ENCODE measurements around the gene FHIT. TPM values are rescaled to one million over a fixed set of nuclear protein-coding genes. Genes with fewer than 3 reads are reported as not detected.

Gene FHIT
- total RNA-seq, 1 experiment from 2014 or later, result 3.6 TPM

DNA sequence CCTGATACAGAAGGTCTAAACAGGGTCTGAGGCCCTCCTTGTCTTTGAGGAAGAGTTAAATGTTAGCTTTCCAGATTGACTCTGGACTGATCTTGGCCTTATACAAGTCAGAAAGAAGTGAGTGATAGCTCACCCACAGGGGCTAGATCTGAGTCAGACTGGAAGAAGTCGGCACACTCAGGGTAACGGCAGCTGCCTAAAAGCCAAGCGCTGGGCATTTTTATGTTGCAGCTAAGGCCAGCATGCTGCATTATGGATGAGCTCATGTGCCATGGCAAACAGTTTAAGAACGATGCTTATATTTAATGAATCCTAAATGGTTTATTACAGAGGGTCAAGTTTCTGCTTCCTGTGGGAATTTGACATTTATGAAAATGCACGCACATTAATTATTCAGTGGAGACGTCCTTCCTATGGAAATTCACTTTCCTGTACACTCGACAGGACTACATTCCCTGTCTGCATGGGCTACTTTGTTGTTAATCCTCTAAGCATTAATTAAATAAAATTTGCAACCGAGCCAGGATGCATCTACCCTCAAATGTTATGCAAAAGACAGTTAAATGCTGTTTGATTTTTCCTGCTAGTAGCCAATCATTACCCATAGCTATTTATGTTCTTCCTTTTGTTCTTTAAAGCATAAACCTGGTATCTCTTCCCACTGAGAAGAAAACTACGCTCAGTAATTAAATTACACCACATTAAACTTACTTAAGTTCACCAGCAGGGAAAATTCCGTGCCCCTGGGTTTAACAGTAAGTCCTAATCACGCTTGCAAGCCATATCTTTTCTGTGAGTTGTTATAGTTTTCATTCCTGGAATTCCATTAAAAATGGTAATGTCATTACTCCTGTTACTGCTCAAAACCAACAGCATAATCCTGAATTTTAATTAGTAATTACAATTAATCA, 1438.8 kb downstream of the FHIT start:
- Histone ChIP-seq H3K9me2 (replicated peaks; ENCODE audit: low read length) (no peaks in the 10 kb centered on the region), H3K9me3 (ENCODE audit: low read length) (no peaks in the 10 kb centered on the region), H2AFZ (ENCODE audit: low read length) (no peak overlapping the region), H3K9ac (ENCODE audit: low read length) (no peak overlapping the region), H3K79me2 (ENCODE audit: low read length) (no peaks in the 10 kb centered on the region), H3K4me2 (ENCODE audit: low read length) (no peak overlapping the region), H3K4me1 (ENCODE audit: insufficient read depth, low read length) (peaks cover 28% of the 10 kb centered on the region), H3K27ac (ENCODE audit: low read length) (no peak overlapping the region), H3K36me3 (ENCODE audit: low read depth, low read length) (no peaks in the 10 kb centered on the region), H4K20me1 (ENCODE audit: low read length) (no peaks in the 10 kb centered on the region), H3K4me3 (ENCODE audit: low read length) (no peak overlapping the region), H3F3A (ENCODE audit: low read length, unreplicated experiment) (no peaks in the 10 kb centered on the region), H3K27me3 (ENCODE audit: low read length) (no peaks in the 10 kb centered on the region)
- ChIA-PET POLR2A (ENCODE audit: unreplicated experiment) (no interaction called here), CTCF (no interaction called here)
- no TSS peak for BruUV-seq (replicated peaks)
- intact Hi-C loops (cut with micrococcal nuclease), result loop anchor here (10.0 kb wide), 2 partner anchors 448 to 988 kb away; no protein-coding TSS in a partner anchor
- ATAC-seq, result no peak
- TF ChIP-seq EZH2phosphoT487 (IDR thresholded peaks at IDR 0.05; ENCODE audit: borderline replicate concordance, low read length), result no peak
- TF ChIP-seq, protein P1, sequence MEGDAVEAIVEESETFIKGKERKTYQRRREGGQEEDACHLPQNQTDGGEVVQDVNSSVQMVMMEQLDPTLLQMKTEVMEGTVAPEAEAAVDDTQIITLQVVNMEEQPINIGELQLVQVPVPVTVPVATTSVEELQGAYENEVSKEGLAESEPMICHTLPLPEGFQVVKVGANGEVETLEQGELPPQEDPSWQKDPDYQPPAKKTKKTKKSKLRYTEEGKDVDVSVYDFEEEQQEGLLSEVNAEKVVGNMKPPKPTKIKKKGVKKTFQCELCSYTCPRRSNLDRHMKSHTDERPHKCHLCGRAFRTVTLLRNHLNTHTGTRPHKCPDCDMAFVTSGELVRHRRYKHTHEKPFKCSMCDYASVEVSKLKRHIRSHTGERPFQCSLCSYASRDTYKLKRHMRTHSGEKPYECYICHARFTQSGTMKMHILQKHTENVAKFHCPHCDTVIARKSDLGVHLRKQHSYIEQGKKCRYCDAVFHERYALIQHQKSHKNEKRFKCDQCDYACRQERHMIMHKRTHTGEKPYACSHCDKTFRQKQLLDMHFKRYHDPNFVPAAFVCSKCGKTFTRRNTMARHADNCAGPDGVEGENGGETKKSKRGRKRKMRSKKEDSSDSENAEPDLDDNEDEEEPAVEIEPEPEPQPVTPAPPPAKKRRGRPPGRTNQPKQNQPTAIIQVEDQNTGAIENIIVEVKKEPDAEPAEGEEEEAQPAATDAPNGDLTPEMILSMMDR (conservative IDR thresholded peaks at IDR 0.05; ENCODE audit: low read depth, low read length), result no peak
- TF ChIP-seq EZH2 (IDR thresholded peaks at IDR 0.05; ENCODE audit: low read length, unreplicated experiment), result no peak
- DNase-seq, result no peak

DNA sequence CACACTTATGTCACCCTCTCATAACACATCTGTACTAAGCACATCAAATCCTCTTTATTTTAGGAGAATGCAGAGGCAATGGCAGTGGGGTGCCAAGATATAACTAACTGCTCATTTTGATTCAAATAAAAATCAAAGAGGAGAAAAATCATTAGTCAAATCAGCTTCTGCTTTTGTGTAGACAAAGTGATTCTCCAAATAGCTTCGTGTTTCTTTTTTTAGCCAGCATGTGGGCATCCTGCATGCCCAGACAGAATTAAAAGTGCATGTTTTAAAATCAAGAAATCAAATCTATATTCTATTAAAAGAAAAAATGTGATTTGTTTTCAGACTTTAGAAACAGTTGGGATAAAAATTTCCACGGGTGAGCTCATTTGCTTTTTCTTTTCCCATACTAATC, 1440.1 kb downstream of the FHIT start:
- Histone ChIP-seq H3K9me2 (replicated peaks; ENCODE audit: low read length) (no peaks in the 10 kb centered on the region), H3K4me3 (ENCODE audit: low read length) (no peak overlapping the region), H2AFZ (ENCODE audit: low read length) (no peak overlapping the region), H4K20me1 (ENCODE audit: low read length) (no peaks in the 10 kb centered on the region), H3K27ac (ENCODE audit: low read length) (no peak overlapping the region), H3K79me2 (ENCODE audit: low read length) (no peaks in the 10 kb centered on the region), H3K4me2 (ENCODE audit: low read length) (no peak overlapping the region), H3K36me3 (ENCODE audit: low read depth, low read length) (no peaks in the 10 kb centered on the region), H3K27me3 (ENCODE audit: low read length) (no peaks in the 10 kb centered on the region), H3K9ac (ENCODE audit: low read length) (no peak overlapping the region), H3K9me3 (ENCODE audit: low read length) (no peaks in the 10 kb centered on the region), H3K4me1 (ENCODE audit: insufficient read depth, low read length) (peaks cover 15% of the 10 kb centered on the region), H3F3A (ENCODE audit: low read length, unreplicated experiment) (no peaks in the 10 kb centered on the region)
- intact Hi-C loops (cut with micrococcal nuclease), result loop anchor here (10.0 kb wide), 2 partner anchors 446 to 986 kb away; no protein-coding TSS in a partner anchor
- ATAC-seq, result no peak
- no peak for DNase-seq
- BruUV-seq (replicated peaks), result no TSS peak
- CTCF ChIA-PET, result no interaction called here
- TF ChIP-seq, protein P1 (conservative IDR thresholded peaks at IDR 0.05; ENCODE audit: low read depth, low read length), result no peak
- TF ChIP-seq EZH2 (IDR thresholded peaks at IDR 0.05; ENCODE audit: low read length, unreplicated experiment) (no peak), EZH2phosphoT487 (IDR thresholded peaks at IDR 0.05; ENCODE audit: borderline replicate concordance, low read length) (no peak)
- POLR2A ChIA-PET (ENCODE audit: unreplicated experiment), result no interaction called here

DNA sequence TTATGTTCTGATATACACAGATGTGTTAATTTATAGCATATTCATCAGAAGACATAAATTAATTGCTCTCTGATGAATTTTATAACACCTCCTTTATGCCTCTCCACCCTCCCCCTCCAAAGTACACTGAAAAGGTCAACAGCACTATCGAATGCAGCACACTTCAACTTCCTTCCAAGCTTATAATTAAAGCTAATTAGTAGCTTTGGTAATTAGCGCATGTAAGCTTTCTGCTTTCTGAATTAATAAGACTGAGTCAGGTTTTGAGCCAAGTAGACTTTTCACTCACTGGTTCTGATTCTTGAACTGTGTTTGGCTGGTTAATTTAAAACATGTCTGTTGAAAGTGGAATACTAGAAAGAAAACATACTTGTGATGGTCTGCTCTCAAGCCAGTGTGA, 1440.6 kb downstream of the FHIT start:
- Histone ChIP-seq H3K4me2 (ENCODE audit: low read length) (no peak overlapping the region), H2AFZ (ENCODE audit: low read length) (no peak overlapping the region), H3K27me3 (ENCODE audit: low read length) (no peaks in the 10 kb centered on the region), H3K9ac (ENCODE audit: low read length) (no peak overlapping the region), H3K9me3 (ENCODE audit: low read length) (no peaks in the 10 kb centered on the region), H4K20me1 (ENCODE audit: low read length) (no peaks in the 10 kb centered on the region), H3K36me3 (ENCODE audit: low read depth, low read length) (no peaks in the 10 kb centered on the region), H3K4me1 (ENCODE audit: insufficient read depth, low read length) (peaks cover 10% of the 10 kb centered on the region; the same call in 1 of the 2 replicates), H3K27ac (ENCODE audit: low read length) (no peak overlapping the region), H3F3A (ENCODE audit: low read length, unreplicated experiment) (no peaks in the 10 kb centered on the region), H3K9me2 (replicated peaks; ENCODE audit: low read length) (no peaks in the 10 kb centered on the region), H3K79me2 (ENCODE audit: low read length) (no peaks in the 10 kb centered on the region), H3K4me3 (ENCODE audit: low read length) (no peak overlapping the region)
- no TSS peak for BruUV-seq (replicated peaks)
- TF ChIP-seq EZH2phosphoT487 (IDR thresholded peaks at IDR 0.05; ENCODE audit: borderline replicate concordance, low read length), result no peak
- DNase-seq (no peak), ATAC-seq (no peak)
- intact Hi-C loops (cut with micrococcal nuclease), result loop anchor here (10.0 kb wide), 2 partner anchors 446 to 986 kb away; no protein-coding TSS in a partner anchor
- POLR2A ChIA-PET (ENCODE audit: unreplicated experiment), result no interaction called here
- CTCF ChIA-PET, result interaction anchor here (0.5 to 1.4 kb wide), 2 partner anchors 47 to 816 kb away, joined by 4 to 6 read pairs; no protein-coding TSS in a partner anchor

All from PC-3 (cell line).